ENCODE results near the gene HDAC4. TPM values are rescaled to one million over a fixed set of nuclear protein-coding genes. Genes with fewer than 3 reads are reported as not detected.

Gene HDAC4
- total RNA-seq, 2 donors from 2014 or later = 9.3 to 139 TPM

GRCh38 chr2:239302083-239302807 is 98.6 kb downstream of the HDAC4 start:
- intact Hi-C loops (cut with DNase I) = no loop called here
- no peak overlapping the region for H3K4me3 ChIP-seq
- DNase-seq = peak in 3 of 4 donors; percentile 36 to 65 (median 53)
- WGBS, 2 donors = 68 to 82% methylated on average over 14 to 16 of the region's 16 CpGs
- no peaks in the 10 kb centered on the region for H3K36me3 ChIP-seq (replicated peaks in 1 of 2; ENCODE audit: insufficient read depth in 1 of 2, low read depth in 2 of 2)
- TF ChIP-seq POLR2A (IDR thresholded peaks at IDR 0.05) (no peak), CTCF (IDR thresholded peaks at IDR 0.05) (no peak)
- peaks cover 75% of the 10 kb centered on the region for H3K4me1 ChIP-seq
- no peak for ATAC-seq
- H3K9me3 ChIP-seq = no peaks in the 10 kb centered on the region
- peak overlapping the region in 1 of 4 donors; percentile 31 for H3K27ac ChIP-seq
- no peaks in the 10 kb centered on the region for H3K27me3 ChIP-seq

DNA sequence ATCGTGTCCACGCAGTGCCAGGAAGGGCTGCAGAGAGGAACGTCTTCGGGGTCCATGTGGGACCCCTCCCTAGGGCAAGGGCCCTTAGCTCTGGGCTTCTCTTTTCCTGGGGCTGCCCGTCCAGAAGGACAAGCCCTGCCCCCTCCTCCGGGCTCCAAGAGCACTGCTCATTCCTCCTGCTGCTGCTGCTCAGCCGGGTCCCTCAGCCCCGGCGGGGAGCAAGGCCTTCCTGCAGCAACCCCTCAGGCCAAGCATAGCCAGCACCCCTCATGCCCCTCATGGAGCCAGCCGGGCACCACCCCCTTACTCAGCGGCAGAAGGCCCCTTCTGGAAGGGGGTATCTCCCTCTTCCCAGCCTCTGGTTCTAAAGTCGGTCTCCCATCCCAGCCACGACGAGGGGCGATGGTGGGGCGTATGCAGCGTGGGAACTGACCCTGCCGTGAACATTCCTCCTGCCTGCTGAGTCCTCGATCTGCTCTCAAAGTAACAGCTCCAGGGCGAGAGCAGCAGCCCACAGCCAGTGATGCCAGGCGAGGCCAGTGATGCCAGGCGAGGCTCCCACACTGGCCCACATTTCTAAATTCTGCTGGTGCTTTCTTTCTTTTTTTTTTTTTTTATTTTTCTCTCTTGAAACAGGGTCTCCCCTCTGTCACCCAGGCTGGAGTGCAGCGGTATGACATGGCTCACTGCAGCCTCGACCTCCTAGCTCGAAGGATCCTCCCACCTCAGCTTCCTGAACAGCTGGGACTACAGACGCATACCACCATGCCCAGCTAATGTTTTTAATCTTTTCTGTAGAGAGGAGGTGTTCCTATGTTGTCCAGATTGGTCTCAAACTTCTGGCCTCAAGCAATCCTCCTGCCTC is 99.7 kb downstream of the HDAC4 start:
- intact Hi-C loops (cut with DNase I) = no loop called here
- H3K36me3 ChIP-seq (replicated peaks in 1 of 2; ENCODE audit: insufficient read depth in 1 of 2, low read depth in 2 of 2) = no peaks in the 10 kb centered on the region
- peaks cover 87% of the 10 kb centered on the region for H3K4me1 ChIP-seq
- ATAC-seq = no peak
- H3K27ac ChIP-seq = no peak overlapping the region
- no peaks in the 10 kb centered on the region for H3K27me3 ChIP-seq
- no peaks in the 10 kb centered on the region for H3K9me3 ChIP-seq
- no peak for TF ChIP-seq CTCF (IDR thresholded peaks at IDR 0.05)
- no peak for TF ChIP-seq POLR2A (IDR thresholded peaks at IDR 0.05)
- H3K4me3 ChIP-seq = no peak overlapping the region
- 90 to 94% methylated on average over 21 to 26 of the region's 26 CpGs for WGBS, 2 donors
- DNase-seq = peak in 2 of 4 donors; percentile 5 to 10

- H3K27me3 ChIP-seq = no peaks in the 10 kb centered on the region
- TF ChIP-seq CTCF (IDR thresholded peaks at IDR 0.05) = no peak
- TF ChIP-seq POLR2A (IDR thresholded peaks at IDR 0.05) = no peak
- H3K9me3 ChIP-seq = no peaks in the 10 kb centered on the region
- DNase-seq (peak in 2 of 4 donors; percentile 4 to 8), ATAC-seq (no peak)
- intact Hi-C loops (cut with DNase I) = no loop called here
- H3K27ac ChIP-seq = peak overlapping the region in 2 of 4 donors; percentile 47 to 68
- H3K4me1 ChIP-seq = peaks cover 95% of the 10 kb centered on the region
- 94 to 98% methylated on average over 5 of the region's 5 CpGs for WGBS, 2 donors
- no peaks in the 10 kb centered on the region for H3K36me3 ChIP-seq (replicated peaks in 1 of 2; ENCODE audit: insufficient read depth in 1 of 2, low read depth in 2 of 2)
- H3K4me3 ChIP-seq = no peak overlapping the region
Observed at GRCh38 chr2:239300242-239300641, 100.6 kb downstream of the HDAC4 start.

DNA sequence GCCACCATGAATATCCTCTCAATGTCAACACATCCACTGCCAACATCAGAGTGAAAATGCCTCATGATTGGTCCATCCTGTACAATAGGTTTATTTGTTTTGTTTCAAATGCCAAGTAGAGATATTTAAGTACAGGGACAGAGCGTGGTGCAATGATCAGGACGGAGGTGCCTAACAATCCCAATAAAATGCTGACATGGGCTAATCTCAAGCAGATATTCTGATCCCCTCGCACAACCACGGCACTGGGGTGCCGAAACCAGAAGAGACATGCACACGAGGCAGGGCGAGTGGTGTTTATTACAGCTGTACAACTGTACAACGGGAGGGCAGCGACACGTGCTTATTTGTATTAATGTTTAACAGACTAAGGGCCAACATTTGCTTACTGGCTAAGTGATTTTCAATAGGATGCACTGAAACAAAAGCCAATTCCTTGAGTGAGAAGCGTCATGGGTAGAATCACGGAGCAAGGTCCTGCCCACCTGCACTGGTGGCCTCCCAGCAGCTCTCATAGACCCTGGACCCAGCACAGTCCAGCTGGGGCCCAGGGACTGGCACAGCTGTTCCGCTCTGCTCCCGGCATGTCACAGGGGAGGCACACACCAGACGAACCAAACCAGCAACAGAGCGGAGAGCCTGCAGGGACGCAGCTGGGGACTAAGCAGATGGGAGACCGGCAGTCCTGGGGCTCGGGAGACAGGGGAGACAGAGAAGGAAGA is 101.4 kb downstream of the HDAC4 start:
- ATAC-seq (peak; percentile 70), DNase-seq (peak; percentile 52 to 79 (median 66))
- H3K27ac ChIP-seq = peak overlapping the region; percentile 19 to 68 (median 58)
- peak in 1 of 3 donors; percentile 42 for TF ChIP-seq POLR2A (IDR thresholded peaks at IDR 0.05)
- TF ChIP-seq CTCF (IDR thresholded peaks at IDR 0.05) = no peak
- no peaks in the 10 kb centered on the region for H3K36me3 ChIP-seq (replicated peaks in 1 of 2; ENCODE audit: insufficient read depth in 1 of 2, low read depth in 2 of 2)
- intact Hi-C loops (cut with DNase I) = no loop called here
- no peaks in the 10 kb centered on the region for H3K27me3 ChIP-seq
- H3K9me3 ChIP-seq = no peaks in the 10 kb centered on the region
- WGBS, 2 donors = 18 to 31% methylated on average over 8 to 19 of the region's 19 CpGs
- peaks cover 93% of the 10 kb centered on the region for H3K4me1 ChIP-seq
- H3K4me3 ChIP-seq = no peak overlapping the region
